Progenitor cell of endocrine pancreas (in vitro differentiated cells): Measurements from ENCODE around the gene DNAH11. TPM values are rescaled to one million over a fixed set of nuclear protein-coding genes. Genes with fewer than 3 reads are reported as not detected.
"Not testable (repeated sequence)": the region's sequence is repeated elsewhere in the genome, so short reads cannot be mapped to it uniquely, and the experiment has no call there.

Source experiments
- DNase-seq: peaks from one replicate; pipeline ENCODE4 v3.0.0; 2021; ENCODE audit warnings: low spot score; ENCODE audit not compliant: unreplicated experiment
- H3K27ac Mint-ChIP-seq: 2 replicates; pipeline ENCODE4 v1.8.0; 2021; ENCODE audit warnings: mild to moderate bottlenecking, moderate library complexity, mixed read lengths
- H3K27me3 Mint-ChIP-seq: 2 replicates; pipeline ENCODE4 v1.8.0; 2021; ENCODE audit warnings: mixed read lengths
- H3K36me3 Mint-ChIP-seq: 2 replicates; pipeline ENCODE4 v1.8.0; 2022; ENCODE audit warnings: mixed read lengths; ENCODE audit not compliant: insufficient read depth
- H3K4me1 Mint-ChIP-seq: 2 replicates; pipeline ENCODE4 v1.8.0; 2021; ENCODE audit warnings: low read depth, mixed read lengths
- H3K4me3 Mint-ChIP-seq: 2 replicates; pipeline ENCODE4 v1.8.0; 2021; ENCODE audit warnings: low read depth, mild to moderate bottlenecking, moderate library complexity, mixed read lengths
- H3K9me3 Mint-ChIP-seq: 2 replicates; pipeline ENCODE4 v1.8.0; 2021; ENCODE audit warnings: low read depth, mixed read lengths
- CTCF ChIP-seq: fragments of 200-600 bp; sonication (generic); IDR thresholded peaks from one replicate; pipeline ENCODE4 v1.5.0; 2021; ENCODE audit warnings: antibody characterized with exemption, mild to moderate bottlenecking; ENCODE audit not compliant: unreplicated experiment
- total RNA-seq: library from RNA; stranded (reverse); gene quantifications from 2 replicates; pipeline ENCODE4 v1.2.1, GENCODE V29; 2021

DNAH11 gene
- total RNA-seq, 1 donor from 2014 or later: 1.6 TPM

- Mint-ChIP-seq H3K4me3 (no peak overlapping the region), H3K27me3 (no peaks in the 10 kb centered on the region), H3K9me3 (peaks cover 3% of the 10 kb centered on the region), H3K4me1 (no peaks in the 10 kb centered on the region), H3K27ac (no peak overlapping the region), H3K36me3 (no peaks in the 10 kb centered on the region)
- DNase-seq: no peak
- no peak for TF ChIP-seq CTCF
Observed at GRCh38 chr7:21690705-21691104, 147.9 kb downstream of the DNAH11 start.

GRCh38 chr7:21691146-21691545 is 148.3 kb downstream of the DNAH11 start:
- H3K4me1 Mint-ChIP-seq, DNase-seq, H3K4me3 Mint-ChIP-seq, H3K36me3 Mint-ChIP-seq, H3K27me3 Mint-ChIP-seq, H3K9me3 Mint-ChIP-seq, H3K27ac Mint-ChIP-seq: not testable (repeated sequence)

GRCh38 chr7:21700587-21700986 is 157.7 kb downstream of the DNAH11 start:
- peaks cover 17% of the 10 kb centered on the region for H3K27me3 Mint-ChIP-seq
- not testable (repeated sequence) for H3K9me3 Mint-ChIP-seq, H3K36me3 Mint-ChIP-seq, H3K4me3 Mint-ChIP-seq, DNase-seq, H3K4me1 Mint-ChIP-seq, H3K27ac Mint-ChIP-seq

- no peak for DNase-seq
- no peak for TF ChIP-seq CTCF
- Mint-ChIP-seq H3K27ac (no peak overlapping the region), H3K9me3 (no peaks in the 10 kb centered on the region), H3K4me3 (no peak overlapping the region), H3K36me3 (no peaks in the 10 kb centered on the region), H3K4me1 (peaks cover 8% of the 10 kb centered on the region), H3K27me3 (peaks cover 17% of the 10 kb centered on the region)
Observed at GRCh38 chr7:21702303-21702702, 159.5 kb downstream of the DNAH11 start.

- Mint-ChIP-seq H3K4me3 (no peak overlapping the region), H3K4me1 (peaks cover 6% of the 10 kb centered on the region), H3K27ac (no peak overlapping the region), H3K9me3 (no peaks in the 10 kb centered on the region), H3K27me3 (peaks cover 22% of the 10 kb centered on the region), H3K36me3 (no peaks in the 10 kb centered on the region)
- TF ChIP-seq CTCF: no peak
- no peak for DNase-seq
Observed at GRCh38 chr7:21704359-21704758, 161.5 kb downstream of the DNAH11 start.

GRCh38 chr7:21706131-21706530 is 163.3 kb downstream of the DNAH11 start:
- Mint-ChIP-seq H3K9me3 (no peaks in the 10 kb centered on the region), H3K36me3 (no peaks in the 10 kb centered on the region), H3K4me1 (peaks cover 6% of the 10 kb centered on the region), H3K27ac (no peak overlapping the region), H3K4me3 (no peak overlapping the region), H3K27me3 (peaks cover 25% of the 10 kb centered on the region)
- no peak for TF ChIP-seq CTCF
- DNase-seq: no peak
